Neural progenitor cell (in vitro differentiated cells): ENCODE results near the gene NR3C2.

Experiments
- CTCF ChIP-seq: fragments of 200-600 bp; sonication (generic); IDR thresholded peaks from 2 replicates; pipeline ENCODE4 v1.5.1; 2017; ENCODE audit warnings: antibody characterized with exemption, mild to moderate bottlenecking
- EZH2 ChIP-seq: fragments of 200-600 bp; sonication (generic); IDR thresholded peaks from 2 replicates; pipeline ENCODE4 v1.6.1; 2017; ENCODE audit warnings: antibody characterized with exemption, mild to moderate bottlenecking, moderate library complexity
- EZH2phosphoT487 ChIP-seq: fragments of 200-600 bp; sonication (generic); IDR thresholded peaks from 2 replicates; pipeline ENCODE4 v1.6.1; 2017; ENCODE audit warnings: antibody characterized with exemption

- TF ChIP-seq CTCF, result no peak
- no peak for TF ChIP-seq EZH2
- no peak for TF ChIP-seq EZH2phosphoT487
These were observed 127.2 kb downstream of the NR3C2 start for GRCh38 chr4:148315049-148315448.
